A673 (cell line): ENCODE results near the gene NPM3. TPM values are rescaled to one million over a fixed set of nuclear protein-coding genes. Genes with fewer than 3 reads are reported as not detected.

Experiments
- BruUV-seq: library from RNA; stranded (reverse); fragments of 400-500 nt; replicated peaks from 2 replicates; lab custom pipeline; 2021; lab: Mats Ljungman, UMichigan
- CTCF ChIA-PET: fragments of 300-600 bp; sonication (Branson Sonifier 250); formaldehyde crosslinking; loops from one replicate; lab custom pipeline; 2022; ENCODE audit warnings: antibody characterized with exemption; lab: Charles Lee
- POLR2A ChIA-PET: fragments of 300-600 bp; sonication (Branson Sonifier 250); formaldehyde crosslinking; loops from one replicate; lab custom pipeline; 2022; ENCODE audit warnings: antibody characterized with exemption; ENCODE audit not compliant: low non-redundant PET; lab: Charles Lee
- DNase-seq: peaks from one replicate; pipeline ENCODE4 v3.0.0-alpha.2; 2015; ENCODE audit warnings: low spot score
- H3K27ac ChIP-seq: fragments of 200-600 bp; sonication (generic); 2 replicates; pipeline ENCODE4 v1.5.1; 2016; ENCODE audit warnings: mixed run types, low read depth, mild to moderate bottlenecking, mixed read lengths, antibody characterized with exemption, low read length; ENCODE audit not compliant: poor library complexity, severe bottlenecking
- H3K27me3 ChIP-seq: fragments of 200-600 bp; sonication (generic); replicated peaks from 2 replicates; pipeline ENCODE4 v1.6.1; 2017; ENCODE audit warnings: mixed run types, low read depth, mild to moderate bottlenecking, mixed read lengths, antibody characterized with exemption, low read length; ENCODE audit not compliant: insufficient read depth, poor library complexity
- H3K36me3 ChIP-seq: fragments of 200-600 bp; sonication (generic); 2 replicates; pipeline ENCODE4 v1.6.1; 2016; ENCODE audit warnings: mixed run types, mild to moderate bottlenecking, mixed read lengths, antibody characterized with exemption, low read length; ENCODE audit not compliant: insufficient read depth, poor library complexity, severe bottlenecking
- H3K4me1 ChIP-seq: fragments of 200-600 bp; sonication (generic); 2 replicates; pipeline ENCODE4 v1.6.1; 2017; ENCODE audit warnings: mixed run types, mild to moderate bottlenecking, mixed read lengths, antibody characterized with exemption, low read length; ENCODE audit not compliant: insufficient read depth, poor library complexity, severe bottlenecking
- H3K4me3 ChIP-seq: fragments of 200-600 bp; sonication (generic); 2 replicates; pipeline ENCODE4 v1.5.1; 2016; ENCODE audit warnings: low read depth, mixed run types, mild to moderate bottlenecking, mixed read lengths, low read length; ENCODE audit not compliant: poor library complexity, severe bottlenecking
- H3K9me3 ChIP-seq: fragments of 200-600 bp; sonication (generic); 2 replicates; pipeline ENCODE4 v1.6.1; 2016; ENCODE audit warnings: mixed run types, low read depth, mild to moderate bottlenecking, mixed read lengths, antibody characterized with exemption, low read length; ENCODE audit not compliant: poor library complexity, severe bottlenecking
- CTCF ChIP-seq: fragments of 300-800, 200-600 bp; sonication (generic); conservative IDR thresholded peaks from 2 replicates; pipeline ENCODE4 v1.5.1; 2017; ENCODE audit warnings: low read depth, mild to moderate bottlenecking, antibody characterized with exemption, low read length, moderate library complexity, mixed read lengths
- EZH2 ChIP-seq: fragments of 200-600 bp; sonication (generic); IDR thresholded peaks from 2 replicates; pipeline ENCODE4 v1.6.1; 2017; ENCODE audit warnings: borderline replicate concordance, low read depth, mild to moderate bottlenecking, mixed read lengths, antibody characterized with exemption, low read length; ENCODE audit not compliant: poor library complexity, severe bottlenecking
- intact Hi-C: fragments of 100-400 bp; cut with micrococcal nuclease; formaldehyde crosslinking; loops from one replicate; pipeline ENCODE4 v1.10.0; 2022; ENCODE audit not compliant: unreplicated experiment
- total RNA-seq: library from RNA; stranded (reverse); gene quantifications from 2 replicates; pipeline ENCODE4 v1.2.3, GENCODE V29; 2021

Gene NPM3
- total RNA-seq, 1 experiment from 2014 or later: 98.2 TPM

- ChIA-PET POLR2A (no interaction called here), CTCF (interaction anchor here (1.3 kb wide), 2 partner anchors 178 to 566 kb away, joined by 12 to 35 read pairs; no protein-coding TSS in a partner anchor)
- DNase-seq: no peak
- peak overlapping the region; percentile 2 for H3K4me3 ChIP-seq
- no peak overlapping the region for H3K27ac ChIP-seq
- TF ChIP-seq CTCF (no peak; the same call in 1 of the 2 replicates), EZH2 (no peak)
- BruUV-seq: no TSS peak
- H3K4me1 ChIP-seq: peaks cover 28% of the 10 kb centered on the region
- peaks cover 16% of the 10 kb centered on the region for H3K27me3 ChIP-seq
- intact Hi-C loops: loop anchor here (1.0 to 5.0 kb wide), 2 partner anchors 37 to 178 kb away; partner anchors contain the start of gene OGA
- no peaks in the 10 kb centered on the region for H3K9me3 ChIP-seq
- H3K36me3 ChIP-seq: peaks cover 12% of the 10 kb centered on the region
Observed at GRCh38 chr10:101780187-101780817, 2.9 kb downstream of the NPM3 start.

- H3K36me3 ChIP-seq: peaks cover 6% of the 10 kb centered on the region
- no TSS peak for BruUV-seq
- DNase-seq: peak; percentile 79
- POLR2A ChIA-PET: interaction anchor here (0.6 kb wide), 1 partner anchor 247 kb away, joined by 3 read pairs; no protein-coding TSS in a partner anchor
- TF ChIP-seq CTCF: peak; percentile 91
- TF ChIP-seq EZH2: no peak
- H3K4me1 ChIP-seq: peaks cover 31% of the 10 kb centered on the region
- no peak overlapping the region for H3K27ac ChIP-seq
- CTCF ChIA-PET: interaction anchor here (1.2 kb wide), 1 partner anchor 10 kb away, joined by 4 read pairs; no protein-coding TSS in a partner anchor
- peak overlapping the region; percentile 2 for H3K4me3 ChIP-seq
- no peaks in the 10 kb centered on the region for H3K9me3 ChIP-seq
- peaks cover 22% of the 10 kb centered on the region for H3K27me3 ChIP-seq
- intact Hi-C loops: loop anchor here (1.0 to 5.0 kb wide), 2 partner anchors 38 to 177 kb away; partner anchors contain the start of gene OGA
Observed at GRCh38 chr10:101779544-101780186, 3.6 kb downstream of the NPM3 start.

- no peak overlapping the region for H3K27ac ChIP-seq
- no peak for DNase-seq
- H3K36me3 ChIP-seq: no peaks in the 10 kb centered on the region
- no peaks in the 10 kb centered on the region for H3K9me3 ChIP-seq
- CTCF ChIA-PET: interaction anchor here (0.9 to 1.2 kb wide), 2 partner anchors 9 to 176 kb away, joined by 3 to 4 read pairs; no protein-coding TSS in a partner anchor
- no peak overlapping the region for H3K4me3 ChIP-seq
- peaks cover 29% of the 10 kb centered on the region for H3K27me3 ChIP-seq
- TF ChIP-seq CTCF: no peak
- TF ChIP-seq EZH2: no peak
- no TSS peak for BruUV-seq
- POLR2A ChIA-PET: interaction anchor here (0.5 to 0.6 kb wide), 2 partner anchors 246 to 264 kb away, joined by 3 read pairs; no protein-coding TSS in a partner anchor
- intact Hi-C loops: no loop called here
- peaks cover 26% of the 10 kb centered on the region for H3K4me1 ChIP-seq
Observed at GRCh38 chr10:101778781-101779543, 4.3 kb downstream of the NPM3 start.
